H9 (cell line): ENCODE data around the gene CYFIP1. TPM values are rescaled to one million over a fixed set of nuclear protein-coding genes. Genes with fewer than 3 reads are reported as not detected.

Source experiments
- DNase-seq: peaks from one replicate; pipeline ENCODE4 v3.0.0-alpha.2; 2017
- H2AFZ ChIP-seq: one replicate; pipeline ENCODE4 v1.6.1; 2013; ENCODE audit warnings: mild to moderate bottlenecking, low read length, control low read depth, moderate library complexity
- H2AK5ac ChIP-seq: 2 replicates; pipeline ENCODE4 v1.6.1; 2013; ENCODE audit warnings: low read length, control low read depth, mixed read lengths; ENCODE audit not compliant: insufficient read length
- H2BK120ac ChIP-seq: one replicate; pipeline ENCODE4 v1.6.1; 2013; ENCODE audit warnings: low read depth, mild to moderate bottlenecking, low read length, control low read depth, inconsistent platforms; ENCODE audit not compliant: poor library complexity, severe bottlenecking
- H2BK12ac ChIP-seq: 2 replicates; pipeline ENCODE4 v1.6.1; 2013; ENCODE audit warnings: low read length, control low read depth, mixed read lengths, low read depth; ENCODE audit not compliant: insufficient read length
- H2BK15ac ChIP-seq: 2 replicates; pipeline ENCODE4 v1.6.1; 2013; ENCODE audit warnings: low read depth, low read length, control low read depth
- H2BK20ac ChIP-seq: one replicate; pipeline ENCODE4 v1.6.1; 2013; ENCODE audit warnings: low read depth, mild to moderate bottlenecking, low read length, control low read depth, inconsistent platforms; ENCODE audit not compliant: poor library complexity, severe bottlenecking
- H2BK5ac ChIP-seq: 2 replicates; pipeline ENCODE4 v1.6.1; 2013; ENCODE audit warnings: low read length, control low read depth, mixed read lengths; ENCODE audit not compliant: insufficient read length
- H3K14ac ChIP-seq: 2 replicates; pipeline ENCODE4 v1.6.1; 2013; ENCODE audit warnings: low read length, control low read depth; ENCODE audit not compliant: insufficient read depth
- H3K18ac ChIP-seq: 2 replicates; pipeline ENCODE4 v1.6.1; 2013; ENCODE audit warnings: low read depth, mild to moderate bottlenecking, mixed read lengths, low read length, control low read depth; ENCODE audit not compliant: insufficient read length
- H3K23ac ChIP-seq: 2 replicates; pipeline ENCODE4 v1.6.1; 2013; ENCODE audit warnings: low read length, control low read depth, mixed read lengths, low read depth; ENCODE audit not compliant: insufficient read length
- H3K23me2 ChIP-seq: 2 replicates; pipeline ENCODE4 v1.6.1; 2013; ENCODE audit warnings: low read depth, mild to moderate bottlenecking, mixed read lengths, low read length, control low read depth; ENCODE audit not compliant: insufficient read length, poor library complexity, severe bottlenecking
- H3K27ac ChIP-seq: 2 replicates; pipeline ENCODE4 v1.5.1; 2013; ENCODE audit warnings: low read length, control low read depth, mixed read lengths, low read depth; ENCODE audit not compliant: insufficient read length
- H3K27me3 ChIP-seq: 2 replicates; pipeline ENCODE4 v1.6.1; 2013; ENCODE audit warnings: low read length, control low read depth, inconsistent platforms; ENCODE audit not compliant: insufficient read depth
- H3K4ac ChIP-seq: 2 replicates; pipeline ENCODE4 v1.6.1; 2013; ENCODE audit warnings: low read depth, mild to moderate bottlenecking, control low read depth, inconsistent platforms, low read length, moderate library complexity
- H3K4me1 ChIP-seq: 2 replicates; pipeline ENCODE4 v1.6.1; 2013; ENCODE audit warnings: low read length, control low read depth, inconsistent platforms; ENCODE audit not compliant: insufficient read depth
- H3K4me2 ChIP-seq: 2 replicates; pipeline ENCODE4 v1.6.1; 2013; ENCODE audit warnings: low read length, control low read depth, mixed read lengths; ENCODE audit not compliant: insufficient read length, insufficient read depth
- H3K56ac ChIP-seq: 2 replicates; pipeline ENCODE4 v1.6.1; 2013; ENCODE audit warnings: low read depth, mild to moderate bottlenecking, mixed read lengths, low read length, control low read depth; ENCODE audit not compliant: insufficient read length
- H3K79me1 ChIP-seq: 2 replicates; pipeline ENCODE4 v1.6.1; 2013; ENCODE audit warnings: low read depth, mild to moderate bottlenecking, moderate library complexity, low read length, control low read depth, inconsistent platforms; ENCODE audit not compliant: insufficient read depth, poor library complexity, severe bottlenecking
- H3K79me2 ChIP-seq: 2 replicates; pipeline ENCODE4 v1.6.1; 2013; ENCODE audit warnings: low read length, control low read depth, inconsistent platforms; ENCODE audit not compliant: insufficient read depth
- H3K9ac ChIP-seq: 2 replicates; pipeline ENCODE4 v1.6.1; 2013; ENCODE audit warnings: low read length, control low read depth, mixed read lengths; ENCODE audit not compliant: insufficient read length; ENCODE audit errors: extremely low read depth
- H3K9me3 ChIP-seq: one replicate; pipeline ENCODE4 v1.6.1; 2013; ENCODE audit warnings: low read depth, low read length, inconsistent platforms; ENCODE audit not compliant: control insufficient read depth
- H3T11ph ChIP-seq: one replicate; pipeline ENCODE4 v1.6.1; 2013; ENCODE audit warnings: mild to moderate bottlenecking, low read length, control low read depth, inconsistent platforms
- H4K20me1 ChIP-seq: one replicate; pipeline ENCODE4 v1.6.1; 2013; ENCODE audit not compliant: control insufficient read depth, insufficient read length, insufficient read depth
- H4K5ac ChIP-seq: 2 replicates; pipeline ENCODE4 v1.6.1; 2013; ENCODE audit warnings: low read depth, mild to moderate bottlenecking, mixed read lengths, low read length, control low read depth; ENCODE audit not compliant: insufficient read length
- H4K8ac ChIP-seq: replicated peaks from 2 replicates; pipeline ENCODE4 v1.6.1; 2013; ENCODE audit warnings: low read length, control low read depth, mixed read lengths, low read depth; ENCODE audit not compliant: insufficient read length
- H4K91ac ChIP-seq: 2 replicates; pipeline ENCODE4 v1.6.1; 2013; ENCODE audit warnings: low read depth, mild to moderate bottlenecking, moderate library complexity, mixed read lengths, low read length, control low read depth; ENCODE audit not compliant: insufficient read length
- H3K27ac Mint-ChIP-seq, 3 experiments: 2 replicates in 2 of 3; 3 replicates in 1 of 3; pipeline ENCODE4 v1.8.0; 2020 to 2021; ENCODE audit warnings: mixed read lengths in 3 of 3, mild to moderate bottlenecking in 1 of 3, moderate library complexity in 1 of 3
- H3K27me3 Mint-ChIP-seq: 2 replicates; pipeline ENCODE4 v1.8.0; 2021; ENCODE audit warnings: low read depth, mild to moderate bottlenecking, moderate library complexity, mixed read lengths
- H3K36me3 Mint-ChIP-seq, 3 experiments: 2 replicates in 2 of 3; 3 replicates in 1 of 3; pipeline ENCODE4 v1.8.0; 2020 to 2021; ENCODE audit warnings: low read depth in 3 of 3, mixed read lengths in 3 of 3; ENCODE audit not compliant: insufficient read depth in 1 of 3
- H3K4me1 Mint-ChIP-seq, 2 experiments: 2 replicates each; pipeline ENCODE4 v1.8.0; 2020; ENCODE audit warnings: mixed read lengths in 2 of 2
- H3K4me3 Mint-ChIP-seq, 2 experiments: 2 replicates in 1 of 2; 3 replicates in 1 of 2; pipeline ENCODE4 v1.8.0; 2020 to 2021; ENCODE audit warnings: mild to moderate bottlenecking in 2 of 2, mixed read lengths in 2 of 2, moderate library complexity in 1 of 2
- H3K9me3 Mint-ChIP-seq, 2 experiments: 2 replicates in 1 of 2; 3 replicates in 1 of 2; pipeline ENCODE4 v1.8.0; 2020; ENCODE audit warnings: mild to moderate bottlenecking in 2 of 2, mixed read lengths in 2 of 2, moderate library complexity in 1 of 2
- WGBS: extraction: QIAGEN DNeasy Blood & Tissue Kit; methylation state at CpG from one replicate; pipeline ENCODE4 v1.1.7; 2013; ENCODE audit warnings: missing lambda C conversion rate, low lambda C conversion rate, mixed read lengths; ENCODE audit not compliant: insufficient read length; ENCODE audit errors: extremely low coverage; 5-methylcytosine and 5-hydroxymethylcytosine counted together
- total RNA-seq: library from RNA; stranded (reverse); gene quantifications from 2 replicates; pipeline ENCODE4 v1.2.1, GENCODE V29; 2021
- TF ChIP-seq, protein P1 (sequence below): fragments of 200-600 bp; sonication (generic); conservative IDR thresholded peaks from 3 replicates; pipeline ENCODE4 v1.8.0; 2021; ENCODE audit warnings: antibody characterized with exemption, mild to moderate bottlenecking

The CYFIP1 gene
- total RNA-seq, 1 experiment from 2014 or later = 71.2 TPM

DNA sequence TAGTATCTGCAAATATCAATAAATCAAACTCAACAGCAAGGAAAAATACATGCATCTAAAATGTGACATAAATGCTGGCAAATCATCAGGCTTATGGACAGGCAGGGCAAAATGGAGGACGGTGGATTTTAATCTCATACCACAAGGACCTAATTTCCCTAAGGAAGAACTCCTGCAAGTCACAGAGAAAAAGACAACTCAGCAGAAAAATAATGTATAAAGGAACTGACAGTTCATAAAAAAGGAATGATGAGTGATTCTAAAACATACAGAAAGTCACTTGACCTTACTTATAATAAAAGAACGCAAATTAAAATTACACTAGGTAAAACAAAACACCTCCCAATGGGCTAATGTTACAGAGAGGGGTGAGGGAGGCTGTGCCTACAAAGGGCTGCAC, 42.0 kb upstream of the CYFIP1 start:
- H4K8ac ChIP-seq = no peak overlapping the region
- no CpG with 5 or more reads among the region's 2 CpGs for WGBS

More for the DNA sequence above, 42.0 kb upstream of the CYFIP1 start:
- Mint-ChIP-seq H3K27ac (no peak overlapping the region), H3K4me3 (no peak overlapping the region), H3K4me1 (no peaks in the 10 kb centered on the region), H3K36me3 (peaks cover 22 to 69% (median 54%) of the 10 kb centered on the region in 3 experiments; a peak in 6 of 7 replicates), H3K27me3 (no peaks in the 10 kb centered on the region), H3K9me3 (no peaks in the 10 kb centered on the region)
- no peak overlapping the region for H2AK5ac ChIP-seq
- no peak overlapping the region for H3K4me2 ChIP-seq
- H3K27me3 ChIP-seq = no peaks in the 10 kb centered on the region
- no peak overlapping the region for H2BK15ac ChIP-seq
- no peak overlapping the region for H2BK20ac ChIP-seq
- H3K23me2 ChIP-seq = no peaks in the 10 kb centered on the region
- H3K4me1 ChIP-seq = no peaks in the 10 kb centered on the region
- H3K9ac ChIP-seq = no peak overlapping the region
- H3K23ac ChIP-seq = no peak overlapping the region
- H2BK5ac ChIP-seq = no peak overlapping the region
- H2BK120ac ChIP-seq = no peak overlapping the region
- no peak overlapping the region for H2BK12ac ChIP-seq
- H3K79me2 ChIP-seq = no peaks in the 10 kb centered on the region
- H4K5ac ChIP-seq = no peak overlapping the region
- H2AFZ ChIP-seq = no peak overlapping the region
- no peak overlapping the region for H3K27ac ChIP-seq
- DNase-seq = no peak
- H3K79me1 ChIP-seq = no peaks in the 10 kb centered on the region
- H4K20me1 ChIP-seq = no peaks in the 10 kb centered on the region
- H3K14ac ChIP-seq = no peak overlapping the region
- H3T11ph ChIP-seq = no peak overlapping the region
- H3K56ac ChIP-seq = no peak overlapping the region
- H3K9me3 ChIP-seq = no peaks in the 10 kb centered on the region
- H3K18ac ChIP-seq = no peak overlapping the region
- TF ChIP-seq, protein P1, sequence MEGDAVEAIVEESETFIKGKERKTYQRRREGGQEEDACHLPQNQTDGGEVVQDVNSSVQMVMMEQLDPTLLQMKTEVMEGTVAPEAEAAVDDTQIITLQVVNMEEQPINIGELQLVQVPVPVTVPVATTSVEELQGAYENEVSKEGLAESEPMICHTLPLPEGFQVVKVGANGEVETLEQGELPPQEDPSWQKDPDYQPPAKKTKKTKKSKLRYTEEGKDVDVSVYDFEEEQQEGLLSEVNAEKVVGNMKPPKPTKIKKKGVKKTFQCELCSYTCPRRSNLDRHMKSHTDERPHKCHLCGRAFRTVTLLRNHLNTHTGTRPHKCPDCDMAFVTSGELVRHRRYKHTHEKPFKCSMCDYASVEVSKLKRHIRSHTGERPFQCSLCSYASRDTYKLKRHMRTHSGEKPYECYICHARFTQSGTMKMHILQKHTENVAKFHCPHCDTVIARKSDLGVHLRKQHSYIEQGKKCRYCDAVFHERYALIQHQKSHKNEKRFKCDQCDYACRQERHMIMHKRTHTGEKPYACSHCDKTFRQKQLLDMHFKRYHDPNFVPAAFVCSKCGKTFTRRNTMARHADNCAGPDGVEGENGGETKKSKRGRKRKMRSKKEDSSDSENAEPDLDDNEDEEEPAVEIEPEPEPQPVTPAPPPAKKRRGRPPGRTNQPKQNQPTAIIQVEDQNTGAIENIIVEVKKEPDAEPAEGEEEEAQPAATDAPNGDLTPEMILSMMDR = no peak
- no peak overlapping the region for H3K4ac ChIP-seq
- no peak overlapping the region for H4K91ac ChIP-seq
